COLO668 (cell line): ENCODE measurements around the gene CAPSL.
"Not testable (repeated sequence)": the region's sequence is repeated elsewhere in the genome, so short reads cannot be mapped to it uniquely, and the experiment has no call there.

ENCODE experiments used
- DNase-seq: peaks from one replicate; lab custom pipeline; 2025; ENCODE audit not compliant: unreplicated experiment; lab: John Stamatoyannopoulos, UW

CAPSL gene

GRCh38 chr5:35877655-35878054 is 60.8 kb downstream of the CAPSL start:
- no peak for DNase-seq

GRCh38 chr5:35876922-35877321 is 61.5 kb downstream of the CAPSL start:
- DNase-seq = no peak

GRCh38 chr5:35876454-35876853 is 62.0 kb downstream of the CAPSL start:
- DNase-seq = no peak

- no peak for DNase-seq
Measured at GRCh38 chr5:35870605-35871004, 67.8 kb downstream of the CAPSL start.

- no peak for DNase-seq
Measured at GRCh38 chr5:35869685-35870277, 68.6 kb downstream of the CAPSL start.

GRCh38 chr5:35867998-35868397 is 70.4 kb downstream of the CAPSL start:
- DNase-seq = no peak

GRCh38 chr5:35863159-35863558 is 75.3 kb downstream of the CAPSL start:
- DNase-seq = no peak

GRCh38 chr5:35862126-35862525 is 76.3 kb downstream of the CAPSL start:
- no peak for DNase-seq

- DNase-seq = no peak
Measured at GRCh38 chr5:35861718-35862117, 76.7 kb downstream of the CAPSL start.

GRCh38 chr5:35860686-35861085 is 77.7 kb downstream of the CAPSL start:
- no peak for DNase-seq

GRCh38 chr5:35859101-35859661 is 79.2 kb downstream of the CAPSL start:
- DNase-seq = no peak

GRCh38 chr5:35857606-35858205 is 80.7 kb downstream of the CAPSL start:
- no peak for DNase-seq

- DNase-seq = no peak
Measured at GRCh38 chr5:35856765-35857351, 81.6 kb downstream of the CAPSL start, which contains the start of gene IL7R. Gene IL7R (plus strand): TSS chr5:35856891. CDS start chr5:35856978, 87 bp downstream.

GRCh38 chr5:35856186-35856764 is 82.1 kb downstream of the CAPSL start:
- DNase-seq = not testable (repeated sequence)

- DNase-seq = no peak
Measured at GRCh38 chr5:35855187-35855586, 83.2 kb downstream of the CAPSL start.
